GM21367 (cell line): Measurements from ENCODE around the gene ZNRF3.
"Not testable (repeated sequence)": the region's sequence is repeated elsewhere in the genome, so short reads cannot be mapped to it uniquely, and the experiment has no call there.

Experiments used
- ATAC-seq: cut with Tn5 transposase; IDR thresholded peaks from one replicate; pipeline ENCODE4 v1.9.1; 2021; ENCODE audit not compliant: unreplicated experiment

The ZNRF3 gene

GRCh38 chr22:29030016-29030617, 146.7 kb downstream of the ZNRF3 start:
- no peak for ATAC-seq

DNA sequence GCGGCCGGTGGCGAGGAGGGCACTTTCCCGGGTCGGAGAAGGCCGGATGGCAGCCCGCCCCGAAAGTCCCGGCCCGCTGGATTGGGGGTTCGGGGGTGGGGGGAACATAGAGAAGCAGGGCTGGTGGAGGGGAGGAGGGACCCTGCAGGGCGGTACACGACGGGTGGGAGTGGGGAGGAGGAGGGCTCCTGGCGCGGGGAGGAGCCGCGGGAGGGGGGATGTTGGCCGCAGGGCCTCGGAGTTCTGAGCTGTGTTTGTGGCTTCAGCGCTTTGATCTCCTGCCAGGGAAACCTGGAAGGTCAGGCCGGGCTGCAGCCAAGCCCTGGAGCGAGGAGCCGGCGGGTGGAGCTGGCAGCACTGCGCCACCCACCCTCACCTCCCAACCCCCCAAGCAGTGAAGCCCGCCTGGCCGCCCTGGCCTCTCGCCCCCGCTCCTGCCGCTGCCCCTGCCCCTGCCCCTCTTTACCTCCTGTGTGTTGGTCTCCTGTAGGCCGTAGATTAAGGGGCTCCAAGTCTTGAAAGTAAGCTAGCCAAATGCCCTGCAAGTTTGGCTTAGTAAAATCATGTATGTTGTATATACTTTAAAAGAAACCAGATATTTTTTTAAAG, 147.3 kb downstream of the ZNRF3 start:
- no peak for ATAC-seq

GRCh38 chr22:29031227-29032011, 148.0 kb downstream of the ZNRF3 start:
- no peak for ATAC-seq

- ATAC-seq, result no peak
These were observed 148.7 kb downstream of the ZNRF3 start for GRCh38 chr22:29032014-29032475.

- no peak for ATAC-seq
These were observed 149.2 kb downstream of the ZNRF3 start for GRCh38 chr22:29032584-29032983.

DNA sequence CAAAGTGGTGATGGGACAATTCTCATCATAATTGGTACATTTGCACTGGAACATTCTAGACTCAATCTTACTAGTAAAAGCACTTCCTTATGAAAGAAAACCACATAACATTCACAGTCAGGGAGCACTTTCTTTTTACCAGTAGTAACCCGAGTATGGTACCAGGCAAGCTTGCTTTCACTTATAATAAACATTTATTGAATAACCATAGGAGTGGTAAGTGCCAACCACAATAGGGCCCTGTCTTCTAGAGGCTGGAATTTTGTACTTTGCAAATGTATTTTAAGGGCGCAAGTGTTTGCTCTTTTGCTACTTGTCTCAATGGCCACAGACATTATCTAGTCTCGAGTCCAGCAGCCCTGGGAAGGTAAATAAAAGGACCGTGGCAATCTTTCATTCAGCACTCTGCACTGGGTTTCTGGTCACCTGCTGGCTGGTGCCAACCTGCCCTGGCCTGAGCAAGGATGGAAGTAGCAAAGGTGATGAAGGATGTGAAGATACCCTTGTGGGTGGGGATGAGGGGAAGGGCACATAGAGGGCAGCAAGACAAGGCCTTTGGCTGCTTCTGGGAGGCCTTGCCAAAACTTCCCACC, 154.1 kb downstream of the ZNRF3 start:
- ATAC-seq, result no peak

- ATAC-seq, result no peak
These were observed 155.8 kb downstream of the ZNRF3 start for GRCh38 chr22:29039148-29039547.

GRCh38 chr22:29039684-29040083, 156.3 kb downstream of the ZNRF3 start:
- not testable (repeated sequence) for ATAC-seq

DNA sequence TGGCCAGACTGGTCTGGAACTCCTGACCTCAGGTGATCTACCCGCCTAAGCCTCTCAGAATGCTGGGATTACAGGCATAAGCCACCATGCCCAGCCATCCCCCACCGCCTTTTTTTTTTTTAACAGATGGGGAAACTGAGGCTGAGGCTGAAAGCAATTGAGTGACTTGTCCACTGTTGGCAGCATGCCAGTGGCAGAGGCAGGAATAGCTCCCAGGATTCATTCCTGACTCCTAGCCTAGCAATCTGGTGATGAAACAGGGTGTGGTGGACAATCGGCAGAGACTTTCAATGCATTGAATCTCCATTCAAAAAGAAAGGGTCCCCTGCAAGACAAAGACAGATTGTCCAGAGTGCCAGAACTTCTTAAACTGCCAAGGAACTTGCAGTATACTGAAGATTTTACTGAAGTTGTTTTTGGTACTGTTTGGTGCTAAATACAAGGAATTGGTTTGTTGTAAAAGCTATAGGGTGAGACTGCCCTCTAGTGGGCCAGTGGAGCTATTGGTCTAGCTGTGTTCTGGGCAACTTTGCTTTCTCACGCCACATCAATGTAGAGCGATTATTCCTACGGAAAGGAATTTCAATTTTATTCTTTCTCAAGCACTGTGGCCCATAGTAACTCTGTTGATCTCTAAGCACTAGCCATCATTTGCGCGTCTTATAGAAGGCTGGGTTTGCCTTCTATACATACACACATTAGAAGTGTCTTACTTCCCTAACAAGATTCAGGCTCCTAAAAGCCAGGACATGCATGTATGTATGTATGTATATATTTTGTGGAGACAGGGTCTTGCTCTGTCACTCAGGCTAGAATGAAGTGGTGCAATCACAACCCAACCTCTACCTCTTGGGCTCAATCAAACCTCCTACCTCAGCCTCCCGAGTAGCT, 157.3 kb downstream of the ZNRF3 start:
- no peak for ATAC-seq

DNA sequence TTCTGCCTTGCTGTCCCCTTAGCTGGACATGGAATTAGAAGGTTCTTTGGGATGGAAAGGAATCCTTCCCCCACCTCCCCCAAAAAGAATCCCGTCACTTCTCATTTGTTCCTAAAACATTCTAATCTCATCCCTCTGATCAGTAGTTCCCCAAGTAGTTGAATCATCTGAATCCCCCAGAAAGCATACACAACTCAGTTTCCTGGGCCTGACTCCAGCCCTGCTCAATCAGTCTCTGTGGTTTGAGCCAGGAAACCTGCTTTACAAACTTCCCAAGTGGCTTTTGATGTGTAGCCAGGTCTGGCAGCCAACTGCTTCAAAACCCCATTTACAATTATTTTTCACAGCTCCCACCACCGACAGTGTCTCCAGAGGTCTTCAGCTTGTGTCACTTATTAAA, 158.0 kb downstream of the ZNRF3 start:
- no peak for ATAC-seq

DNA sequence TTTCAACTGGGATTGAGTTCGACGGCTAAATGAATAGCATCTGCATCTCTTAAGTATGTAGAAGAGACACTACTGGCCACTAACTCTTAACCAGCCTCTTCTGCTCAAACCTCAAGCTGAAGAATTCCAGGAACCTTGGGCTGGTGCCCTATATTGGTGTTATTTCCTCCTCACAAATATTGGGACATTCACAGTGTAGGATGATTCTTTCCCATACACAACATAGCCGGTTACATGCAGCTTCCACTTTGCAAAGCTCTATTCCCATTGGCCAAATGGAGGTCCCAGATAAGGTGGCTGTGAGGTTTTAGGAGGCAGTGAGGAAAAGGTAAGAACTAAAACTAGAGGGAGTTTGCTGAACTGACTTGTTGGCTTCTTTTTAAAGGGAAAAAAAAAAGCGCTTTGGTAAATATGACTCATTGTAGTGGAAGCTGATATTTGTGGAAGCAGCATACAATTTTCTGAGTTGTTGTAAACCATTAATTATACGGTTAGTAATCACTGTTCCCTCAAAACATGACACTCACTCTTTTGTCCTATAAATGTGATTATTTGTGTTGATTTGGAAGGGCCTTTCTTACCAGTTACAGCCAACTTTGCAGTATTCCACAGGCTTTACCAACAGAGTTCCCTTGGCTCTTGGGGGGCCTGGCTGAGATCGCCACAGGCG, 160.7 kb downstream of the ZNRF3 start:
- ATAC-seq, result no peak

DNA sequence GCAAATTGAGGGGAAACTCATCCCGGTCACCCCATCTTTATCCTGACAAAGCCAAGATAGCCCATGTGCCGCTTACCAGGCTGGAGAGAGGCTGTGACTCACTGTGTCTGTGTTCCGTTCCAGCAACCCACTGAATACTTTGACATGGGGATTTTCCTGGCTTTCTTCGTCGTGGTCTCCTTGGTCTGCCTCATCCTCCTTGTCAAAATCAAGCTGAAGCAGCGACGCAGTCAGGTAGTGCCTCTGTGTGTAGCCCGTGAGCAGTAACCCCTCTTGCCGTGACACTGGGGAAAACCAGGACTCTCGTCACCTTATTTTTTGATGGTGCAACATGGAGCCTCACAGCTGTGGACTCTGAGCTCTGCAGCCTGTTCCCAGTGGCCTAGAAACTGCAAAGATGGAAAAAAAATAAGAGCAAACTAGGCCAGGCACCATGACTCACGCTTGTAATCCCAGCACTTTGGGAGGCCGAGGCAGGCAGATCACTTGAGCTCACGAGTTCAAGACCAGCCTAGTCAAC, 161.3 kb downstream of the ZNRF3 start:
- no peak for ATAC-seq

DNA sequence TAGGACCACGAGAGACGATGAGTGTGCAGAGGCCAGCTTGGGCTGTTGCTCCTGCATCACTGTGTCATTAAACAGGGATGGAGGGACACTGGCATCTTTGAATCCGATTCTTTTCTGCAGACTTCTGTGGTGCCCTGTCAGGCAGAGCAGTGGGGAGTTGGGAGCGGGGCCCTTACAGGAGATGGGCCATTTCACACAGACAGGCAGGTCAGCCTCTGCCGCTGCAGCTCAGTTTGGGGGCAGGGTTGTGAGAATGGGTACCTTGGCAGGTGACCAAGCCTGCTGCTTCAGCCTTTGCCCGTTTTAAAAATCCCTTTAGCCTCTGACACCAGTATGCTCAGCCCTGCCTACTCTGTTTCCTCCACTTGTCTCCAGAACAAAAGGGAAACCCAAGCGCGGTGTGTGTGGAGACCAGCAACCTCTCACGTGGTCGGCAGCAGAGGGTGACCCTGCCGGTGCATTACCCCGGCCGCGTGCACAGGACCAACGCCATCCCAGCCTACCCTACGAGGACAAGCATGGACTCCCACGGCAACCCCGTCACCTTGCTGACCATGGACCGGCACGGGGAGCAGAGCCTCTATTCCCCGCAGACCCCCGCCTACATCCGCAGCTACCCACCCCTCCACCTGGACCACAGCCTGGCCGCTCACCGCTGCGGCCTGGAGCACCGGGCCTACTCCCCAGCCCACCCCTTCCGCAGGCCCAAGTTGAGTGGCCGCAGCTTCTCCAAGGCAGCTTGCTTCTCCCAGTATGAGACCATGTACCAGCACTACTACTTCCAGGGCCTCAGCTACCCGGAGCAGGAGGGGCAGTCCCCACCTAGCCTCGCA, 165.7 kb downstream of the ZNRF3 start:
- no peak for ATAC-seq

DNA sequence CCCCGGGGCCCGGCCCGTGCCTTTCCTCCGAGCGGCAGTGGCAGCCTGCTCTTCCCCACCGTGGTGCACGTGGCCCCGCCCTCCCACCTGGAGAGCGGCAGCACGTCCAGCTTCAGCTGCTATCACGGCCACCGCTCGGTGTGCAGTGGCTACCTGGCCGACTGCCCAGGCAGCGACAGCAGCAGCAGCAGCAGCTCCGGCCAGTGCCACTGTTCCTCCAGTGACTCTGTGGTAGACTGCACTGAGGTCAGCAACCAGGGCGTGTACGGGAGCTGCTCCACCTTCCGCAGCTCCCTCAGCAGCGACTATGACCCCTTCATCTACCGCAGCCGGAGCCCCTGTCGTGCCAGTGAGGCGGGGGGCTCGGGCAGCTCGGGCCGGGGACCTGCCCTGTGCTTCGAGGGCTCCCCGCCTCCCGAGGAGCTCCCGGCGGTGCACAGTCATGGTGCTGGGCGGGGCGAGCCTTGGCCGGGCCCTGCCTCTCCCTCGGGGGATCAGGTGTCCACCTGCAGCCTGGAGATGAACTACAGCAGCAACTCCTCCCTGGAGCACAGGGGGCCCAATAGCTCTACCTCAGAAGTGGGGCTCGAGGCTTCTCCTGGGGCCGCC, 166.4 kb downstream of the ZNRF3 start:
- no peak for ATAC-seq

DNA sequence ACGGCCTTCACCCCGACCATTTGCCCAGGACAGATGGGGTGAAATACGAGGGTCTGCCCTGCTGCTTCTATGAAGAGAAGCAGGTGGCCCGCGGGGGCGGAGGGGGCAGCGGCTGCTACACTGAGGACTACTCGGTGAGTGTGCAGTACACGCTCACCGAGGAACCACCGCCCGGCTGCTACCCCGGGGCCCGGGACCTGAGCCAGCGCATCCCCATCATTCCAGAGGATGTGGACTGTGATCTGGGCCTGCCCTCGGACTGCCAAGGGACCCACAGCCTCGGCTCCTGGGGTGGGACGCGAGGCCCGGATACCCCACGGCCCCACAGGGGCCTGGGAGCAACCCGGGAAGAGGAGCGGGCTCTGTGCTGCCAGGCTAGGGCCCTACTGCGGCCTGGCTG, 167.1 kb downstream of the ZNRF3 start:
- no peak for ATAC-seq

DNA sequence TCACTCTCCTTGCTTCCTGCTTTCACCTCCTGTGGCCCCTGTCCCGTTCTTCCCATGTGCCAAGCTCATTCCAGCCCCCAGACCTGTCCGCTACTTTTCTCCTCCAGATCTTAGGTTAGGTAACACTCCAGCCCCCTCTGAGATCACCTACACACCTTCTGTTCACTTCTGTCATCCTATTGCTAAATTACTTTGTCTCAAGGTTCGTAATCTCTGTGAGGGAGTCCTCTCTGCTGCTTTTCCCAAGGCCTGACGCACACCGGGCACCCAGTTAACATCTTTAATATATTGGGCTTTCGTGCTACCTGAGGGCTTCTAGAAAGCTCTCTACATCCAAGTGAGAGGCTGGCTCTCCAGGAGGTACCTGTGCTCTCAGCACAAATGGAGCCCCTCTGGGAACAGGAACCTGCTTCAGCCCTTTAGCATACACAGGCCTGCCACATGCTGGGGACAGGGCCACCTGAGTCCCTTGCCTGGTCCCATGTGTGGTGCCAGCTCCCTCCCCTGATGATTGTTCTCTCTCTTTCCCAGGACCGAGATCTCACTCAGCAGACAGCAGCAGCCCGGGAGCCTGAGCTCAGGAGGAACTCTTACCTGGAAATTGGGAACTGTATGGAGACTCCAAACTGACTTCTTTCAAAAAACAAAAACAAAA, 169.8 kb downstream of the ZNRF3 start:
- ATAC-seq, result no peak

DNA sequence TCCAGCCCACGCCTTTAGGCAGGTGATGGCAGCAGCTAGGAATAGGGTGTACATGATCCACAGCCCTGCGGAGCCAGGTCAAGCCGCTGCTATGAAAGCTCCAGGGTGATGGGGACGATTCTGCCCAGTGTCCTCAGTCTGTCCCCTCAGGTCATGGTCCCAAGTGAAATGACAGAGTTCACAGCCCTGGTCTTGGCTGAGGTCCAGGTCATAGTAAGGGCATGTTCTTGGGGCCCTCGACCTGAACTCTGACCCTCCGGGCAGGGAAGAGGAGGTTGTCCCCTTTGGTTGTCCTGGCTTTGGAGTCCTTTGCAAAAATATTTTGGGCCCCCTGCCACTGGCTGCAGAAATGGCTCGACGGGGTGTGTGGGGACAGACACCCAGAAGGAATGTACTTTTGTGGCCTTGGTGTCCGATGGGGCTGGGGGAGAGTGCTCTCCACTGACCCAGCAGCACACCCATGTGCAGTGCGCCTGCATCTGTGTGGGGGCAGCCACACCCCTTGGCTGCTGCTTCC, 170.9 kb downstream of the ZNRF3 start:
- no peak for ATAC-seq
